HepG2 (cell line): Measurements from ENCODE around the gene QPCT. TPM values are rescaled to one million over a fixed set of nuclear protein-coding genes. Genes with fewer than 3 reads are reported as not detected.
A peak's percentile ranks its signal among the peaks of the same experiment; 100 is the strongest.

Experiments
- DNMT1 ChIP-seq: sonication (generic); formaldehyde crosslinking; IDR thresholded peaks from 2 replicates; pipeline ENCODE4 v1.5.1; 2020; ENCODE audit warnings: mild to moderate bottlenecking, missing genetic modification reagents
- EED ChIP-seq: sonication (generic); formaldehyde crosslinking; IDR thresholded peaks from 2 replicates; pipeline ENCODE4 v1.5.0; 2020; ENCODE audit warnings: mild to moderate bottlenecking, missing genetic modification reagents
- ELF1 ChIP-seq: sonication (generic); formaldehyde crosslinking; IDR thresholded peaks from 2 replicates; pipeline ENCODE4 v1.4.0; 2020; ENCODE audit warnings: missing genetic modification reagents
- ETV6 ChIP-seq: sonication (generic); formaldehyde crosslinking; conservative IDR thresholded peaks from 2 replicates; pipeline ENCODE4 v1.4.0; 2020; ENCODE audit warnings: missing genetic modification reagents
- GATAD1 ChIP-seq: IDR thresholded peaks from 2 replicates; pipeline ENCODE4 v1.6.1; 2016; ENCODE audit warnings: missing genetic modification reagents, missing compliant biosample characterization
- HES4 ChIP-seq: sonication (generic); formaldehyde crosslinking; IDR thresholded peaks from 2 replicates; pipeline ENCODE4 v1.9.0; 2021; ENCODE audit warnings: mild to moderate bottlenecking, missing genetic modification reagents, borderline replicate concordance
- PITX1 ChIP-seq: sonication (generic); formaldehyde crosslinking; IDR thresholded peaks from 2 replicates; pipeline ENCODE4 v1.5.1; 2020; ENCODE audit warnings: mild to moderate bottlenecking, missing genetic modification reagents
- RORA ChIP-seq: sonication (generic); formaldehyde crosslinking; IDR thresholded peaks from 2 replicates; pipeline ENCODE4 v1.5.0; 2020; ENCODE audit warnings: mild to moderate bottlenecking, missing genetic modification reagents, moderate library complexity
- SIX1 ChIP-seq: sonication (generic); formaldehyde crosslinking; IDR thresholded peaks from 2 replicates; pipeline ENCODE4 v1.4.0; 2020; ENCODE audit warnings: missing genetic modification reagents, borderline replicate concordance
- SNAPC2 ChIP-seq: sonication (generic); formaldehyde crosslinking; IDR thresholded peaks from 2 replicates; pipeline ENCODE4 v1.8.1; 2022; ENCODE audit warnings: mild to moderate bottlenecking, missing genetic modification reagents
- STAG1 ChIP-seq: sonication (generic); formaldehyde crosslinking; IDR thresholded peaks from 2 replicates; pipeline ENCODE4 v1.4.0; 2020; ENCODE audit warnings: missing genetic modification reagents
- TBX2 ChIP-seq: sonication (generic); formaldehyde crosslinking; IDR thresholded peaks from 2 replicates; pipeline ENCODE4 v1.5.0; 2020; ENCODE audit warnings: missing genetic modification reagents, mild to moderate bottlenecking, borderline replicate concordance
- YY1 ChIP-seq: IDR thresholded peaks from 2 replicates; pipeline ENCODE4 v1.6.1; 2011; ENCODE audit warnings: low read length, low read depth, moderate library complexity, mild to moderate bottlenecking; ENCODE audit not compliant: insufficient read depth, insufficient replicate concordance
- ZFP1 ChIP-seq: IDR thresholded peaks from 2 replicates; pipeline ENCODE4 v1.6.1; 2016
- ZNF331 ChIP-seq: sonication (generic); formaldehyde crosslinking; IDR thresholded peaks from 2 replicates; pipeline ENCODE4 v1.4.0; 2020; ENCODE audit warnings: missing genetic modification reagents
- ZNF354B ChIP-seq: sonication (generic); formaldehyde crosslinking; IDR thresholded peaks from 2 replicates; pipeline ENCODE4 v1.8.0; 2022; ENCODE audit warnings: mild to moderate bottlenecking, missing genetic modification reagents
- ZNF577 ChIP-seq: sonication (generic); formaldehyde crosslinking; IDR thresholded peaks from 2 replicates; pipeline ENCODE4 v1.4.0; 2020; ENCODE audit warnings: mild to moderate bottlenecking, low read depth, missing genetic modification reagents, borderline replicate concordance
- ZNF709 ChIP-seq: sonication (generic); formaldehyde crosslinking; IDR thresholded peaks from 2 replicates; pipeline ENCODE4 v1.5.0; 2020; ENCODE audit warnings: mild to moderate bottlenecking, missing genetic modification reagents
- ZNF766 ChIP-seq: sonication (generic); formaldehyde crosslinking; IDR thresholded peaks from 2 replicates; pipeline ENCODE4 v1.5.0; 2020; ENCODE audit warnings: missing genetic modification reagents, borderline replicate concordance
- ZNF788 ChIP-seq: sonication (generic); formaldehyde crosslinking; IDR thresholded peaks from 2 replicates; pipeline ENCODE4 v1.5.0; 2020; ENCODE audit warnings: mild to moderate bottlenecking, missing genetic modification reagents, borderline replicate concordance
- ZSCAN31 ChIP-seq: sonication (generic); formaldehyde crosslinking; IDR thresholded peaks from 2 replicates; pipeline ENCODE4 v1.5.0; 2020; ENCODE audit warnings: low read depth, mild to moderate bottlenecking, missing genetic modification reagents
- polyA plus RNA-seq, 8 experiments: library from polyadenylated mRNA; depleted of rRNA in 3 of 8; stranded (reverse) in 7 of 8; unstranded in 1 of 8; fragments of >200 nt; fragmentation: Illumina TruSeq in 4 of 8; extraction: Trizol in 4 of 8; gene quantifications; 2 replicates each; pipeline versions ENCODE4 v1.2.1 to v1.2.3, GENCODE V29; 2011 to 2016; ENCODE audit warnings: low read depth in 4 of 8, missing spikeins in 1 of 8, mixed read lengths in 1 of 8; ENCODE audit not compliant: insufficient read depth in 1 of 8
- total RNA-seq, 5 experiments: library from RNA; depleted of rRNA; stranded (reverse); fragments of >200 nt; fragmentation: Illumina TruSeq; extraction: Trizol; gene quantifications; 2 replicates each; pipeline ENCODE4 v1.2.3, GENCODE V29; 2016; ENCODE audit warnings: low read depth in 1 of 5
- TF ChIP-seq, protein P1 (sequence below): IDR thresholded peaks from 2 replicates; pipeline ENCODE4 v1.6.1; 2016; ENCODE audit warnings: control low read depth
- TF ChIP-seq, protein P2 (sequence below): sonication (generic); formaldehyde crosslinking; conservative IDR thresholded peaks from 2 replicates; pipeline ENCODE4 v1.8.1; 2023; ENCODE audit warnings: missing genetic modification reagents
- TF ChIP-seq, protein P3 (sequence below): sonication (generic); formaldehyde crosslinking; IDR thresholded peaks from 2 replicates; pipeline ENCODE4 v1.4.0; 2020; ENCODE audit warnings: missing genetic modification reagents
- TF ChIP-seq, protein P4 (sequence below): sonication (generic); formaldehyde crosslinking; IDR thresholded peaks from 2 replicates; pipeline ENCODE4 v1.4.0; 2020; ENCODE audit warnings: missing genetic modification reagents
- TF ChIP-seq, protein P5 (sequence below): sonication (generic); formaldehyde crosslinking; IDR thresholded peaks from 2 replicates; pipeline ENCODE4 v1.5.0; 2020; ENCODE audit warnings: mild to moderate bottlenecking, low read depth, missing genetic modification reagents, borderline replicate concordance

QPCT gene
- total and polyA plus RNA-seq, 2 of the 13 experiments (the other 11 are each of a cell fraction or from before 2014, with no cell fraction given) = 0.77 to 1.2 TPM

DNA sequence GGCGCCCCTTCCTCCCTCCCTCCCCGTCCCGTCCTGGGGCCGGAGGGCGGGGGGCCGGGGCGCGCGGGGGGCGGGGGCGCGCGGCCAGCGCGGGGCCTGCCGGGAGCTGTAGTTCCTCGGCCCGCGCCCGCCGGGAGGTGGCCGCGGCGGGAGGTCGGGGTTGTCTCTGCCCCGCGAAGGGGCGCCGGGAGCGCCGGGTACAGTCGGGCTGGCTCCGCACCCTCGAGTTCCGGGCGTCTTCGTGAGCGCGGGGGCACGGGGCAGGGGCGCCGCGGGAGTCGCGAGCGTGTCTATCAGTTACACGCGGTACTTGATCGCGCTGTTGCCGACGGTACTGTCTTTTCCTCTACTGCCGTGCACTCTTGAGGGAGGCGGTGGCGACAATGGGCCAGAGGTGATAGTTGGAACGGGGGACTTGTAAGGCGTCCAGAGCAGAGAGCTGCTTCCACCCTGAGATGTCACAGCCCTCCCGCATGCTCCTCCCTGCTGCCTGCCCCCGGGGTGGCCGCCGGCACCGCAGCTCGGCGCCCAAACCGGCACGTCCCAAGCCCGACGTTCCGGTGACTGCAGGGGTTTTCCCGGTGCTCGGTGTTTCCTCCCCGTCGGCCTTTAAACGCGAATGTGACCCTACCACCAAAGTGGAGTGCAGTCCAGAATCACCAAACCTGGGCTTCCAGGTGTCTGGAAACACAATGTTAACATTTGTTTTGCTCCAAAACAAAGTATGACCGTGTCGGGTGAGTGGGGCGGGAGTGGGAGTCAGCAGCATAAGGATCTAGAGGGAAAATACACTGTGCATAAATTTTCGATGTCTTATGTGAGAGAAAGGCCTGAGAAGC lies 19.4 kb upstream of the QPCT start, which contains the start of gene PRKD3 (continued):
- TF ChIP-seq YY1 = no peak
- TF ChIP-seq, protein P1, sequence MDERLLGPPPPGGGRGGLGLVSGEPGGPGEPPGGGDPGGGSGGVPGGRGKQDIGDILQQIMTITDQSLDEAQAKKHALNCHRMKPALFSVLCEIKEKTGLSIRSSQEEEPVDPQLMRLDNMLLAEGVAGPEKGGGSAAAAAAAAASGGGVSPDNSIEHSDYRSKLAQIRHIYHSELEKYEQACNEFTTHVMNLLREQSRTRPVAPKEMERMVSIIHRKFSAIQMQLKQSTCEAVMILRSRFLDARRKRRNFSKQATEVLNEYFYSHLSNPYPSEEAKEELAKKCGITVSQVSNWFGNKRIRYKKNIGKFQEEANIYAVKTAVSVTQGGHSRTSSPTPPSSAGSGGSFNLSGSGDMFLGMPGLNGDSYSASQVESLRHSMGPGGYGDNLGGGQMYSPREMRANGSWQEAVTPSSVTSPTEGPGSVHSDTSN (CRISPR knock-in tag) = no peak
- TF ChIP-seq, protein P2, sequence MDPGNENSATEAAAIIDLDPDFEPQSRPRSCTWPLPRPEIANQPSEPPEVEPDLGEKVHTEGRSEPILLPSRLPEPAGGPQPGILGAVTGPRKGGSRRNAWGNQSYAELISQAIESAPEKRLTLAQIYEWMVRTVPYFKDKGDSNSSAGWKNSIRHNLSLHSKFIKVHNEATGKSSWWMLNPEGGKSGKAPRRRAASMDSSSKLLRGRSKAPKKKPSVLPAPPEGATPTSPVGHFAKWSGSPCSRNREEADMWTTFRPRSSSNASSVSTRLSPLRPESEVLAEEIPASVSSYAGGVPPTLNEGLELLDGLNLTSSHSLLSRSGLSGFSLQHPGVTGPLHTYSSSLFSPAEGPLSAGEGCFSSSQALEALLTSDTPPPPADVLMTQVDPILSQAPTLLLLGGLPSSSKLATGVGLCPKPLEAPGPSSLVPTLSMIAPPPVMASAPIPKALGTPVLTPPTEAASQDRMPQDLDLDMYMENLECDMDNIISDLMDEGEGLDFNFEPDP = 0 out of 2 replicates have a peak, but pooled peaks have one; percentile 85
- TF ChIP-seq DNMT1 (CRISPR knock-in tag) = no peak
- TF ChIP-seq ZSCAN31 (CRISPR knock-in tag) = no peak
- TF ChIP-seq GATAD1 (CRISPR knock-in tag) = 0 out of 2 replicates have a peak, but pooled peaks have one; percentile 33
- no peak; the same call in 1 of the 2 replicates for TF ChIP-seq TBX2
- TF ChIP-seq, protein P3, sequence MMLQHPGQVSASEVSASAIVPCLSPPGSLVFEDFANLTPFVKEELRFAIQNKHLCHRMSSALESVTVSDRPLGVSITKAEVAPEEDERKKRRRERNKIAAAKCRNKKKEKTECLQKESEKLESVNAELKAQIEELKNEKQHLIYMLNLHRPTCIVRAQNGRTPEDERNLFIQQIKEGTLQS = no peak
- TF ChIP-seq HES4 (CRISPR knock-in tag) = peak; percentile 92; the same call in 1 of the 2 replicates
- TF ChIP-seq SNAPC2 (CRISPR knock-in tag) = no peak
- TF ChIP-seq EED (CRISPR knock-in tag) = peak; percentile 46; the same call in 1 of the 2 replicates
- TF ChIP-seq ZNF354B = no peak
- TF ChIP-seq PITX1 (CRISPR knock-in tag) = no peak; the same call in 1 of the 2 replicates
- TF ChIP-seq ZNF709 (CRISPR knock-in tag) = peak; percentile 67
- TF ChIP-seq ETV6 (CRISPR knock-in tag) = no peak; the same call in 1 of the 2 replicates
- no peak for TF ChIP-seq ZNF788 (CRISPR knock-in tag)
- no peak; the same call in 1 of the 2 replicates for TF ChIP-seq ZFP1 (CRISPR knock-in tag)
- no peak for TF ChIP-seq STAG1 (CRISPR knock-in tag)
- TF ChIP-seq, protein P4, sequence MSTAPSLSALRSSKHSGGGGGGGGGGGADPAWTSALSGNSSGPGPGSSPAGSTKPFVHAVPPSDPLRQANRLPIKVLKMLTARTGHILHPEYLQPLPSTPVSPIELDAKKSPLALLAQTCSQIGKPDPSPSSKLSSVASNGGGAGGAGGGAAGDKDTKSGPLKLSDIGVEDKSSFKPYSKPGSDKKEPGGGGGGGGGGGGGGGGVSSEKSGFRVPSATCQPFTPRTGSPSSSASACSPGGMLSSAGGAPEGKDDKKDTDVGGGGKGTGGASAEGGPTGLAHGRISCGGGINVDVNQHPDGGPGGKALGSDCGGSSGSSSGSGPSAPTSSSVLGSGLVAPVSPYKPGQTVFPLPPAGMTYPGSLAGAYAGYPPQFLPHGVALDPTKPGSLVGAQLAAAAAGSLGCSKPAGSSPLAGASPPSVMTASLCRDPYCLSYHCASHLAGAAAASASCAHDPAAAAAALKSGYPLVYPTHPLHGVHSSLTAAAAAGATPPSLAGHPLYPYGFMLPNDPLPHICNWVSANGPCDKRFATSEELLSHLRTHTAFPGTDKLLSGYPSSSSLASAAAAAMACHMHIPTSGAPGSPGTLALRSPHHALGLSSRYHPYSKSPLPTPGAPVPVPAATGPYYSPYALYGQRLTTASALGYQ (CRISPR knock-in tag) = no peak
- no peak for TF ChIP-seq SIX1 (CRISPR knock-in tag)
- no peak for TF ChIP-seq ZNF766
- TF ChIP-seq RORA (CRISPR knock-in tag) = no peak
- no peak for TF ChIP-seq ZNF577
- TF ChIP-seq, protein P5, sequence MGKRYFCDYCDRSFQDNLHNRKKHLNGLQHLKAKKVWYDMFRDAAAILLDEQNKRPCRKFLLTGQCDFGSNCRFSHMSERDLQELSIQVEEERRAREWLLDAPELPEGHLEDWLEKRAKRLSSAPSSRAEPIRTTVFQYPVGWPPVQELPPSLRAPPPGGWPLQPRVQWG (CRISPR knock-in tag) = no peak
- no peak for TF ChIP-seq ELF1
- TF ChIP-seq ZNF331 (CRISPR knock-in tag) = no peak
